ENCODE measurements around the gene IFT80.
A peak's percentile ranks its signal among the peaks of the same experiment; 100 is the strongest.
"Not testable (repeated sequence)": the region's sequence is repeated elsewhere in the genome, so short reads cannot be mapped to it uniquely, and the experiment has no call there.

IFT80 gene

GRCh38 chr3:160355826-160356225 is 43.2 kb downstream of the IFT80 start:
- DNase-seq: no peak

- DNase-seq: no peak
Measured at GRCh38 chr3:160346511-160346910, 52.5 kb downstream of the IFT80 start.

- DNase-seq: no peak
Measured at GRCh38 chr3:160343132-160343531, 55.9 kb downstream of the IFT80 start.

GRCh38 chr3:160340351-160340750 is 58.7 kb downstream of the IFT80 start:
- no peak for DNase-seq

GRCh38 chr3:160331127-160331937 is 67.7 kb downstream of the IFT80 start:
- DNase-seq: no peak

- DNase-seq: no peak
Measured at GRCh38 chr3:160330690-160331089, 68.3 kb downstream of the IFT80 start.

- no peak for DNase-seq
Measured at GRCh38 chr3:160330109-160330508, 68.9 kb downstream of the IFT80 start.

GRCh38 chr3:160326286-160326685 is 72.7 kb downstream of the IFT80 start:
- DNase-seq: not testable (repeated sequence)

- not testable (repeated sequence) for DNase-seq
Measured at GRCh38 chr3:160321821-160322220, 77.2 kb downstream of the IFT80 start.

- no peak for DNase-seq
Measured at GRCh38 chr3:160319322-160319721, 79.7 kb downstream of the IFT80 start.

GRCh38 chr3:160314995-160315394 is 84.0 kb downstream of the IFT80 start:
- no peak for DNase-seq

- DNase-seq: no peak
Measured at GRCh38 chr3:160312014-160312624, 86.9 kb downstream of the IFT80 start.

- DNase-seq: no peak
Measured at GRCh38 chr3:160302806-160303205, 96.2 kb downstream of the IFT80 start.

- DNase-seq: no peak
Measured at GRCh38 chr3:160296591-160296990, 102.4 kb downstream of the IFT80 start.

- no peak for DNase-seq
Measured at GRCh38 chr3:160291909-160292299, 107.1 kb downstream of the IFT80 start.

- no peak for DNase-seq
Measured at GRCh38 chr3:160291290-160291908, 107.6 kb downstream of the IFT80 start.

- DNase-seq: no peak
Measured at GRCh38 chr3:160287666-160288065, 111.4 kb downstream of the IFT80 start.

- DNase-seq: no peak
Measured at GRCh38 chr3:160286231-160286630, 112.8 kb downstream of the IFT80 start.

- no peak for DNase-seq
Measured at GRCh38 chr3:160280836-160281235, 118.2 kb downstream of the IFT80 start.

GRCh38 chr3:160279657-160280056 is 119.4 kb downstream of the IFT80 start:
- no peak for DNase-seq

GRCh38 chr3:160278210-160278609 is 120.8 kb downstream of the IFT80 start:
- DNase-seq: peak; percentile 7

- no peak for DNase-seq
Measured at GRCh38 chr3:160265088-160265487, 133.9 kb downstream of the IFT80 start.

- no peak for DNase-seq
Measured at GRCh38 chr3:160260587-160261270, 138.3 kb downstream of the IFT80 start.

GRCh38 chr3:160259589-160259988 is 139.4 kb downstream of the IFT80 start:
- no peak for DNase-seq

Measured in DMS 273 treated with DMSO at 0.1 percent for 48 hours (cell line).